HG03097 (cell line): ENCODE data around the gene SP9.

Experiments
- ATAC-seq: cut with Tn5 transposase; IDR thresholded peaks from one replicate; pipeline ENCODE4 v1.9.1; 2021; ENCODE audit not compliant: unreplicated experiment, low FRiP score

The SP9 gene

DNA sequence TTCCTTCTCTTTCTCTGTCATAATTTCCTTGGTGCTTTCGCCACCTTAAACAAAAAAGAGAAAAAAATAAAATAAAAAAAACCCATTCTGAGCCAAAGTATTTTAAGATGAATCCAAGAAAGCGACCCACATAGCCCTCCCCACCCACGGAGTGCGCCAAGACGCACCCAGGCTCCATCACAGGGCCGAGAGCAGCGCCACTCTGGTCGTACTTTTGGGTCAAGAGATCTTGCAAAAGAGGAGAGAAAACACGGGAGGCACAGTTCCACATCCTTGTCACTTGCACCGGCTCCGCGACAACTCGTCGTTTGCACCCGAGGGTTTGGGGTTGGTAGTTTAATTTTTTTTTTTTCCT is 1.8 kb upstream of the SP9 start:
- ATAC-seq: no peak

DNA sequence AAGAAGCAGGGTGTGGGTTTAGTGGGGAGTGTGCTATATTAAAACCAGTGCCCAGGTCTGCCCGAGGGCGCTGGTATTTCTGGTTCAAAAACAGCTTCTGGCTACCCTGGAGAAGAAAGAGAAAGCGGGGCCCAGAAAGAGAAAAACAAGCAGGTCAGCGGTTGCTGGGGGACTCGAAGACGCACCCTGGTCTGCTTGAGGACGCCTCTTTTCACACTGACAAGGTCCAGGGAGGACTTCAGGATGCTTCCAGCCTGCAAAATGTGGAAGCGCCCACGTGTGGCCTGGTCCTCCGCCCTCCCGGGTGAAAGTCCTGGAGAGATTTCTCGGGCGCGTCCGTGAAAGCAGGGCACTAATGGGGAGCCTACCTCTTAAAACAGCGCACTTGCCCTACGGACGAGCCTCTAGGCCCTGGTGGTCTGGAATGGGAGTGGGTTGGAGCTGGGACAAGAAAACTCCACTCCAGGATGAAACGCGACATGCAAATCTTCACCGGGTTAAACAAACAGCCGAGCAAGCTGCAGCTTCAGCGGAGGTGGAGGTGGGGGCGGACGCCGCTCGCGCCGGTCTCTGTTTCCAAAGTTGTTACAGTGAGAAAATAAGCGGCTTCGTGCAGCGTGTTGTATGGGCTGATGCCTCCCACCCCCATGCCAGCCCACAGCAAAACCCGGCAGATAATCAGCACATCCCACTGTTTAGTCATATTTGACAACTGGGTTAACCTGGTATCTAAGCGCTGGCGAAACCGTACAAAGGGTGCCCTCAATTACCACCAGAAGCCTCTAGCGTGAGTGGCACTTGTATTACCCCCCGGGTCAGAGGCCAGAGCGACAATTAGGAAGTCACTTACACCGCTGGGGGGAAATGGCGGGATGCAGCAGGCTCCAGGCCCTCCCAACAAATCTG is 1.1 kb upstream of the SP9 start:
- ATAC-seq: no peak

DNA sequence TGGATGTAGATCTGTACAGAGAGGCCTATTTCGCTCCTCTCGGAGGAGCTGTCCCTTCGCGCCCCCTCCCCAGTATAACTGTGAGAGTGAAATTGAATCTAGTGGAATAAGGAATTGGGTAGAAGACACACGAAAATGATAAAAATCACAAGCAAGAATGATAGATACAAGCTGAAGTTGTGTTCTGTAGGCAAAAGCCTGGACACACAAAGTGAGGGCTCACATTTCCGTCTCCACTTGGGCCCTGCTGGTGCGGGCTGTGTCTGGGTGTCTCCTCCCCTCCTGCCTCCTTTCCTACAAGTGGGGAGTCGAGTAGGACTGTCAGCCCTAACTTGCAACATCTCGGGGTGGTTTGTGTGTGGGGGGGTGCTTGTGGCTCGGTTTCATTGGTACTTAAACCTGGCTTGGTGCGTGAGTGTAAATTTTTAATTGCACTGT is 457 bp upstream of the SP9 start:
- ATAC-seq: no peak

DNA sequence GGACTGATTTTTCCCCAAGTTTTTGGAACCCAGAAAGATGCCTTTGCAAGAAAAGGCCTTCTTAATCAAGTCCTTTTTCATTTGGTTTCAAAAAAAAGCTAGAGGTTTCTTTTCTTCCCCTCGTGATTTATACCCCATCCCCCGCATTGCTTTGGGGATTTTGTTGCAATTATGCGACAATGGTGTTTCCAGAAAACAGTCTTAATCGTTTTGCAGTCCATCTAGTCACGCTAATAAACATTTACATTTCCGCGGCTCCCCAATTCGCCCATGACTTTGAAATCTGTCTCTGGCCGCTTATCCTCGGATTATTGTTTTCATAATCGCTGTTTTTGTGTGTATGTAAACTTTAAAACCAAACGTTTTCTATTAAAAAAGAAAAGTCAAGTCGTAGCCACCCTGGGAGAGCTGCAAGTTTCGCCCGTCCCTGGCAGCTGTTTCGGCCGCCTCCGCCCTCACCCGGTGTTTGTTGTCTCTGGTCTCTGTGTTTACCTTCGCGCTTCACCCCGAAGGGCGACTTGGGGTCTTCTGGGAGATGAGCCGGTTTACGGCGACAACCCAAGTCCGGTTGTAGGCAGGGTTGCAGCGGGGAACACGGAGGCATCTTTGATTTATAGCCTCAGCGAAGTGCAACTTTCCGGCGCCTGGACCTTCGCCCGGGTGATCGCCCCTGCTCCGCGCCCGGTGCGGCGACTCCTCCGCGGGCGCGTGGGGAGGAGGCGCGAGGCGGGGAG is 667 bp downstream of the SP9 start:
- ATAC-seq: no peak

DNA sequence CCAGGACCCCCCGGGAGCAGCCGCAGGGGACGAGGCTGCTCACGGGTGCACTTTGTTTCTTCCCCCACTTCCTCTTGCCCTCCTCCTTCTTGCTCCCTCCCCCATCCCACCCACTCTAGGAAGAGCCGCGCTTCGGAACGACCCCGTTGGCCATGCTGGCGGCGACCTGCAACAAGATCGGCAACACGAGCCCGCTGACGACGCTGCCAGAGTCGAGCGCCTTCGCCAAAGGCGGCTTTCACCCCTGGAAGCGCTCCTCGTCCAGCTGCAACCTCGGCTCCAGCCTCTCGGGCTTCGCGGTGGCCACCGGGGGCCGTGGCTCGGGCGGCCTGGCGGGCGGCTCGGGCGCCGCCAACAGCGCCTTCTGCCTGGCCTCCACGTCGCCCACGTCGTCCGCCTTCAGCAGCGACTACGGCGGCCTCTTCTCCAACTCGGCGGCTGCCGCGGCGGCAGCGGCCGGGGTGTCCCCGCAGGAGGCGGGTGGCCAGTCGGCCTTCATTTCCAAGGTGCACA is 1.3 kb downstream of the SP9 start:
- no peak for ATAC-seq

DNA sequence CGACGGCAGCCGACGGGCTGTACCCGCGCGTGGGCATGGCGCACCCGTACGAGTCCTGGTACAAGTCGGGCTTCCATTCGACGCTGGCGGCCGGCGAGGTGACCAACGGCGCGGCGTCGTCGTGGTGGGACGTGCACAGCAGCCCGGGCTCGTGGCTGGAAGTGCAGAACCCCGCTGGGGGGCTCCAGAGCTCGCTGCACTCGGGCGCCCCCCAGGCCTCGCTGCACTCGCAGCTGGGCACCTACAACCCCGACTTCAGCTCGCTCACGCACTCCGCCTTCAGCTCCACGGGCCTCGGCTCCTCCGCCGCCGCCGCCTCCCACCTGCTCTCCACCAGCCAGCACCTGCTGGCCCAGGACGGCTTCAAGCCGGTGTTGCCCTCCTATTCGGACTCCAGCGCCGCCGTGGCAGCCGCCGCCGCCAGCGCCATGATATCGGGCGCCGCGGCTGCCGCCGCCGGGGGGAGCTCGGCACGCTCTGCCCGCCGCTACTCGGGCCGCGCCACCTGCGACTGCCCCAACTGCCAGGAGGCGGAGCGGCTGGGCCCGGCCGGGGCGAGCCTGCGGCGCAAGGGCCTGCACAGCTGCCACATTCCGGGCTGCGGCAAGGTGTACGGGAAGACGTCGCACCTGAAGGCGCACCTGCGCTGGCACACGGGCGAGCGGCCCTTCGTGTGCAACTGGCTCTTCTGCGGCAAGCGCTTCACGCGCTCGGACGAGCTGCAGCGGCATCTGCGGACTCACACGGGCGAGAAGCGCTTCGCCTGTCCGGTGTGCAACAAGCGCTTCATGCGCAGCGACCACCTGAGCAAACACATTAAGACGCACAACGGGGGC is 2.0 kb downstream of the SP9 start:
- no peak for ATAC-seq

DNA sequence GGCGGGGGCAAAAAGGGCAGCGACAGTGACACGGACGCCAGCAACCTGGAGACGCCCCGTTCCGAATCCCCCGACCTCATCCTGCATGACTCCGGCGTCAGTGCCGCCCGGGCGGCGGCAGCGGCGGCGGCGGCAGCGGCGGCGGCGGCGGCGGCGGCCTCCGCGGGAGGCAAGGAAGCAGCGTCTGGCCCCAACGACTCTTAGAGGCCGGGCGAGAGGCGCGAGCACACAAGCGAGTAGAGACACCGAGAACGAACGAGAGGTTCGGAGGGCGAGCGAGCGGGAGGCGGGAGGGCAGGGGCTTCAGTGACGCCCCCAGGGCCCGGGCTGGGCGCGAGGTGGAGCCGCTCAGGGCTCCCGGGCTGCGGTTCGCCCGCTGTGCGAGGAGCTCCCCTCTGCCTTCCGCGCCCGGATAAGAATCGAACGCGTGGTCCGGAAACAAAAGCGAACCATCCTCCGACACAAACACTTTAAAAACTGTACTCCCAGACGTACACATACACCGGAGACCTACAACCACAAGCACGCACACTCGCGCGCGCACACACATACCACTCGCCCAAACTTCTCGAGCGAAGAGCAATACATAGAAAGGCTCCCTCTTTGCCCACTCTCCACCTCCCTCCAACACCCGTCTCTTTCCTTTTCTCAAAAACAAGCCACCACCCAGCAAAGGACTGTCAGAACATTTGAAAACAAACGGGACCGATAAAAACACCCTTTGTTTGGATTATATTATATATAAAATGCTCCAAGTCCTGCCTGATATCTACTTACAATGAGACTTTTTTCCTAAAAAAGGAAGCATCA is 2.8 kb downstream of the SP9 start:
- ATAC-seq: no peak

DNA sequence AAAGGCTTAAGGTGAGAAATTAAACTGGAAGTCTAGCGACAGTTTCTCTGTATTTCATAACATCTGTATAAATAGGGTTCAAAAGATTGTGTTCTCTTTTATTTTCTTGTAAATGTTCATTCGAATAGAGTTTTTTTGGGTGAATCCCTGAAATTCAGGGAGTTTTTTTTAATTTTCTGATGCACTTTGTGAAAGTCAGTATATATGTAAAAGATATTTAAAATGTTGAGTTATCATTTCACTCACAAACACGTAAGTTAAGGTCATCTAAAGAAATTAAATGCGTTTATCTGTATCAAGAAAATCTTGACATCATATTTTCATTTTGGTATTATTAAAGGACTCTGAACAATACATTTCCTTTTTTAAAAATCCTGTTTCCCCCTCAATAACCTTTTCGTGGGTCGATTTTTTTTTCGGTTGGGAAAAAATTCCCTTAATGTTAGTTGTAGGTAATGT is 3.4 kb downstream of the SP9 start:
- ATAC-seq: no peak

DNA sequence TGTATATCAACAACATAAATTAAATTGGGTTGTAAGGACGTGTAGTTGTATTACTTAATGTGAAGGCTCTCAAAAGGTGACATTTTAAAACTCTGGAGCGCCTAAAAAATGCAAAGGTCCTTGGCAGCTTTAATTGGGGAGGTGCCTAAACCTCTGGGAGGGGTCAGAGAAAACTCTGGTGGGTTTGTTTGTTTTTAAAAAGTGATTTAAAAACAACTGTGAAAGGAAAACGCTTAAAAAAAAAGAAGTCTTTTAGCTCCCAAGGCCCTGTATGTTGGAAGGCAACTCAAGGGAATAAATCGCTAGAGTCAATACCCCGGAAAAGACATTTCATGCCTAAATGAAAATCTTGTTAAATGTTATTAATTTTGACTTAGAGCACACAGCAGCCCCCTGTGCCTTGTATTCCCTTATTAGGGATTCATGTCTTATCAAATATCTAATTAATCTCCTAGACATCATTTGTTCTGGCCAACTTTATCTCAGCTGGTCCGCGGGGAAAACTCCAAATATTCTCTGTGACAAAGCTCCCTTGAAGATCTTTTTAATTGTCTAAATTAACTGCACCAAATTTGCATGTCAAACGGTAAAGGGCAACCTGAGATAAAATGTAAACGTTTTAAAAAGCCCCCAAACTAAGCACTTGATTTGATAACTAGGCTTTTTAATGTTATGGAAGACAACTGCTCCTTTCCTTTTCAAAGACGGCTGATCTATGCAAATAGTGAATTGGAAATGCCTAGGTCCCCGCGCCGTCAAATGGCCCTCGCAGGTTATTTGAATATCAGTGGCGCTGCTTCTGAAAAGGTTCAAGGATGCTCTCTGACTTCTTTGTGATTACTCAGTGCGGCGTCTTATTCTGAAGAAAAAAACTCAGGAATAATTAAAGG is 4.2 kb downstream of the SP9 start:
- no peak for ATAC-seq

DNA sequence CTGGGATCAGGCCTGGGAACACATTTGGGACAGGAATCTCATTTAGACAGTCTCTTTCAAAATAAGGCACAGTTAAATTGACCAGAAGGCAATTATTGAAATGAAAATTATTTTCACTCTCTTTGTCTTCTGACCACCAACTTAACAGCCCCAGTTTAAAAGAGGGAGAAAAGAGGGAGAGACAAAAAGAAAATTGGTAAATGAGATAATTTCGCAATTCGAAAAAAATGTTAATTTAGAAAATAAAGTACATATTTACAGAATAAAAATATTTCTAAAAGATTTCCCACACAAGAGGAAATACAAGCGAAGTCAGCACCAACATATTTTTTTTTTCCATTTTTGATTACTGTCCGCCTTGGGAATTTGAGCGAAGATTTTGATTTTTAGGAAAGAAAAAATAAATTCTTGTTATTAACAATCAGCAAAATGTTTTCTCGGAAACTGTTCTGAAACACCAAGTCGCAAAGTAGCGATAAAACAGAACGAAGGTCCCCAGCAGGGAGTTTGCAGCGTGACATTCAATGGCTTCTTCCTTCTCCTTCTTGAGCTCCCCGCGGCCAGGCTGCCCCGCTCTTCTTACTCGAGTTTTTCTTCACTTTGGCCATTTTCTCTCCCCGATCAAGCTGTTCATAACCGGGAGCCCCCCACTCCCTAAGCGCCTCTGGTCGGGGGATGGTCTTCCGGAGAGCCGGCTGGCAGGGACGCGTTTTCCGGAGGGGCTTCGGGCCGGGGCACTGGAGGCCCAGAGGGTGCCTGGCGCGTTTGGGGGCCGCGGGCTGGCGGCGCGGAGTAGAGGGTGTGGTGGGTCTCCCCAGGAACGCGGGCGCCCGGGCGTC is 5.0 kb downstream of the SP9 start:
- no peak for ATAC-seq

DNA sequence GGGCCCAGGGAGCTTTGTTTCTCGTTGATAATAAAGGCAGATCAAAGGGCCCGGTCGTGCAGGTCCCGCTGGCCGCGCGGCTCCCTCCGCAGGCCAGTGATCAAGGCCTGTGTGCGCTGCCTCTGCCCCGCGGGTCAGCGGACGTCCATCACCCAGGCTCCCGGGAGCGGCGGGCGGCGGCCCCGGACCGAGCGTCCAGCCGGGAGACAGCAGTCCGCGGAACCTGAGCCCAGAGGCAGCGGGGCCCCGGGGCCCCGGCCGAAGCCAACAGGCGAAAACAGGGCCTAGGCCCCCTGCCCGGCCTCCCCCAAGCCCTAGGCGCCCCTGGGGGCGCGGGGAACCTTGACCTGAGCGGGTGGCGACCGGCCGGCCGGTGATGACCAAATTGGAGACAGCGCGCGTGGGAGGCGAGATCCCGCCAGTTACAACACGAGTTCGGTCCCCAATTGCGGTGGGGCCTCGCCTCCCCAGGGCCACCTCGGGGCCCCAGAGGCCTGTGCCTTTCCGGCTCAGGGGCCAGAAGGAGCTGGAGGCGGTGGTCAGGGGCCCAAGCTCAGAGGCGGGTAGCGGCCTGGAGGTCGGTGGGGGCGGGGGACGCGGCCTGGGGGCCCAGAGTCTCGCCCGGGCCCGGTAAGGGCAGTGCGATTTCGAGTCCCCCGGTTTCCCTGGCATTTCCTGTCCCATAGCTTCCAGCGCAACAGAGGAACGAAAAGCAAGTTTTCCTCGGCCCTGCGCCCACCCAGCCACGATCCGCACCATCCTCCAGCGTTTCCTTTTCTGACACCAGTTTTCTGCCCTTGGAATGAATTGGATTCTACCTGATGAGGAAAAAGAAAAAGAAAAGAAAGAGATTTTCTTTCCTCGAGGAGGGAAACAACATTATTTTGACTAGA is 5.9 kb downstream of the SP9 start:
- ATAC-seq: no peak

DNA sequence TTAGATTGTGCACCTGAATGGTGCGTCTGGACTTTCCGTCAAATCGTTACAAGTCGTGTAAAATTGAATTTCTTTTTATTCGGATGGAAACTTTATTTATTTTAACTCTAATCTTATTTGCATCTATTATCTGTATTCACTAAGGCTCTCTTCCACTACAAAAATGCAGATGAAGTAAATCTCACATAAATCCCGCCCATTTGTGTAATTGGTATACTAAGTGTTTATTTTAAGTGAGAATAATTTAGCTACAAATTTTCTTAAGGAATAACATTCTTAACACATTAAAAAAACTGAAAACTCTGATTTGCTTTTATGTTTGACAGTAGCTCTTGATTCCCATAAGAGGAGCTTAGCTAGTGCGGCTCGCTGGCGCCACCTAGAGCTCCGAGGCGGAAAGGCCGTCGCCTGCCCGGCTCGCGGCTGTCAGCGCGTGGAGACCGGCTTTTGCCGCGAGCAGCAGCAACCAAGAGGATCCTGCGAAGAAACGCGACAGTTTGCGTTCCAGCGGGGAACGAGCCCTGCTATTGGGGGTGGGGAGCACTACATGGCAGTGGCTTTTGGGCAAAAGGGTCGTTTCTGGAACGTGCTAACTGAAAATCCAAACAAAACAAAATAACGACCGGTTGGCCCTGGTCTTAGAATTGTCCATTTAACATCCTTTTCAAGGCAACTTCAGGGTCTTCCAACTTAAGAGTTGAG is 6.7 kb downstream of the SP9 start:
- ATAC-seq: no peak

DNA sequence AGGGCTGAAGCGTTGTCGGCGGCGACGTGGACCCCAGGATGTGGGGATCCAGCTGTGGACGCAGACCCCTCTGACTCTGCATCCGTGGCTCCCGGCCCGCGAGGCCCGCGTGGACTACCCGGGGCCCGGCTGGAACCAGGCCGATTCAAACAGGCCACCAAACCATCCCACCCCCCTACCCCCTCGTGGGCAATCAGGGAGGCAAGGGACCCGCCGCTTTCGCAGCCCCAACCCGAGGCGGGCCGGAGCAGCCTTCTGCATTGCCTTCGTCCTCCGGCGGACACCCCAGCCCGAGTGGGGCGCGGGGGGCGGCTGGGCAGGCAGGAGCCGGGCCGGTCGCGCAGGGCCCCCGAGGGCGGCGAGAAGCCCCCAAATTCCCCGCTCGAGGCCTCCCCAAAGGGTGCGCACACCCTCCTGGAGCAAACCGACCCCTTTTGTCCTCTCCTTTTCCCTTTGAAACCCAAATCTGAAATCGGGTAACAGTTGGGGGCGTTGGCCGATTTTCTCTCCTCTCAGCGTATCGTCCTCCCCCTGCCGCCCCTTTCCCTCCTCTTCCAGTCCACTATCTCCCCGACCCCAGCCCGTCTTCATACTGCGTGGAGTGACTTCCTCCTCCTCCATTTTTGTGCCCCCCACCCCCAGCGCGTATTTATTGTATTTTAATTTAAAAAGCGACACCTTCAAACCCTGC is 7.4 kb downstream of the SP9 start:
- no peak for ATAC-seq

DNA sequence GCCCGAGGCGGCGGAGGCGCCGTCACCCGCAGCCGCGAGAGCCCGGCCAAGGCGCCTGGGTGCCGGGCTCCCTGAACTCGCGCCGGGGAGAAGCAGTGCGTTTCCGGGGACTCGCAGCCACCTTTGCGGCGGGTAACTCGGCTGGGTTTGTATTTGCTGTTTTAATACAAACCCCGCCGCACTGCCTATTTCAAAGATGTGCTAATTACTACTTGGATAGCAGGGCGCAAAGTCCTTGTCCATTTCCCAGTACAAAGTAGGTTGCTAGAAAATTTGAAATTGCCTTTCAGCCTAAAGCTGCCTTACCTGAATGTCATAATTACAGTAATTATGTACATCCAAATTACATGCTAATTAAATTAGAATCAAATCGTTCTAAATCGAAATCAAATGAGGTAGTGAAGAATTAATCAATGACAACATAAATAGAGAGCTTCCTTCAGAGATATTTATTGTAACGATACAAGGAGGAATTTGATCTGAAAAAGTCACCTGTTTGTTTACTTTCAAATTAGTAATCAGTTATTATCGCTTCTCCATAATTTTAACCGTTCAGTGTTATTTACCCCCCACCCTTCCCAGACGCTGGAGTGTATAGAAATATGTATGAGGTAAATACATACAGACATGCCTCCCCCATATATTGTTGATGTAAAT is 8.1 kb downstream of the SP9 start:
- no peak for ATAC-seq

DNA sequence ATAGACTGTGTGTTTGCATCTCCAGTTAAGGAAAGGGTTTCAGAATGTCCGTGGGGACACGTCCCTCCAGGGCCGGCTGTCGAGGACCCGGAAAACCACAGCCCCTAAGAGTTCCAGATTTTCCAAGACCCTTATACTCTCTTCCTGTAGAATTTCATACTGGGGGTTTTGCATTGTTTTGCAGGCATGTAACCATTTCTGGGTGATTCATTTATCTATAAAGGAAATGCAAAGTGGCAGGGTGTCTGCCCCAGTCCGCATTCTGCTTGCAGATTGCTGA is 8.5 kb downstream of the SP9 start:
- no peak for ATAC-seq
